T-cell (primary cell): ENCODE results near the gene NR5A1. TPM values are rescaled to one million over a fixed set of nuclear protein-coding genes. Genes with fewer than 3 reads are reported as not detected.

ENCODE experiments used
- ATAC-seq, 4 experiments: fragments of 200-7000 bp in 3 of 4; fragments of 150-1000 bp in 1 of 4; cut with Tn5 transposase; replicated peaks in 1 of 4; 1 replicate in 3 of 4; 2 replicates in 1 of 4; pipeline ENCODE4 v1.10.0; 2021; ENCODE audit warnings: moderate library complexity in 3 of 4, mild to moderate bottlenecking in 2 of 4, moderate number of reproducible peaks in 1 of 4
- CTCF ChIA-PET, 2 donors: fragments of 300-600 bp; sonication (Branson Sonifier 250); formaldehyde crosslinking; loops; one replicate each; lab custom pipeline; 2022; ENCODE audit warnings: antibody characterized with exemption in 2 of 2; lab: Charles Lee
- POLR2A ChIA-PET, 2 donors: fragments of 300-600 bp; sonication (Branson Sonifier 250); formaldehyde crosslinking; loops; one replicate each; lab custom pipeline; 2022; ENCODE audit warnings: antibody characterized with exemption in 2 of 2; lab: Charles Lee
- DNase-seq, 35 experiments: peaks; one replicate each; pipeline versions ENCODE4 v3.0.0 to v3.0.0-alpha.2; 2013 to 2023
- H3K27ac ChIP-seq: one replicate; pipeline ENCODE4 v1.5.1; 2013; ENCODE audit warnings: low read length
- H3K27me3 ChIP-seq, 2 experiments: replicated peaks in 1 of 2; 1 replicate in 1 of 2; 2 replicates in 1 of 2; pipeline versions ENCODE4 v1.6.1 to v1.7.0; 2013; ENCODE audit warnings: low read length in 1 of 2, mixed read lengths in 1 of 2; ENCODE audit not compliant: control insufficient read depth in 2 of 2, insufficient read depth in 2 of 2; ENCODE audit errors: extremely low read depth in 1 of 2
- H3K36me3 ChIP-seq, 2 donors: 1 replicate in 1 of 2; 2 replicates in 1 of 2; pipeline versions ENCODE4 v1.6.1 to v1.7.0; 2013; ENCODE audit warnings: low read length in 1 of 2; ENCODE audit not compliant: control insufficient read depth in 2 of 2, insufficient read depth in 1 of 2; ENCODE audit errors: extremely low read depth in 1 of 2
- H3K4me1 ChIP-seq, 2 experiments: 1 replicate in 1 of 2; 2 replicates in 1 of 2; pipeline versions ENCODE4 v1.6.1 to v1.7.0; 2013; ENCODE audit warnings: low read length in 2 of 2, mixed read lengths in 1 of 2; ENCODE audit not compliant: insufficient read depth in 2 of 2, control insufficient read depth in 1 of 2; ENCODE audit errors: extremely low read depth in 1 of 2
- H3K4me3 ChIP-seq, 2 donors: 1 replicate in 1 of 2; 2 replicates in 1 of 2; pipeline versions ENCODE4 v1.5.1 to v1.7.0; 2013; ENCODE audit warnings: mild to moderate bottlenecking in 2 of 2, low read length in 1 of 2, moderate library complexity in 1 of 2; ENCODE audit not compliant: control insufficient read depth in 1 of 2; ENCODE audit errors: extremely low read depth in 1 of 2
- H3K9me3 ChIP-seq: 2 replicates; pipeline ENCODE4 v1.7.0; 2013
- H3K27ac Mint-ChIP-seq, 2 donors: one replicate each; pipeline ENCODE4 v1.8.0; 2020 to 2021; ENCODE audit warnings: mild to moderate bottlenecking in 2 of 2, mixed read lengths in 2 of 2
- H3K27me3 Mint-ChIP-seq, 2 donors: one replicate each; pipeline ENCODE4 v1.8.0; 2021 to 2022; ENCODE audit warnings: mixed read lengths in 2 of 2
- H3K36me3 Mint-ChIP-seq: one replicate; pipeline ENCODE4 v1.8.0; 2021; ENCODE audit warnings: mixed read lengths
- H3K4me1 Mint-ChIP-seq, 3 donors: one replicate each; pipeline ENCODE4 v1.8.0; 2020 to 2022; ENCODE audit warnings: mixed read lengths in 3 of 3, mild to moderate bottlenecking in 1 of 3
- H3K4me3 Mint-ChIP-seq, 3 donors: one replicate each; pipeline ENCODE4 v1.8.0; 2020 to 2022; ENCODE audit warnings: mild to moderate bottlenecking in 3 of 3, mixed read lengths in 3 of 3, moderate library complexity in 3 of 3
- H3K9me3 Mint-ChIP-seq, 3 donors: one replicate each; pipeline ENCODE4 v1.8.0; 2020 to 2022; ENCODE audit warnings: mixed read lengths in 3 of 3
- WGBS: methylation state at CpG from one replicate; pipeline ENCODE4 v1.1.5; 2013; ENCODE audit warnings: missing lambda C conversion rate; ENCODE audit not compliant: insufficient coverage; 5-methylcytosine and 5-hydroxymethylcytosine counted together
- total RNA-seq, 35 experiments: library from RNA in 6 of 35; stranded (reverse) in 6 of 35; fragments of 120-200 nt in 1 of 35; gene quantifications; one replicate each; pipeline versions ENCODE4 v1.2.1 to v1.2.4 and lab custom pipeline; 2013 to 2026

The NR5A1 gene
- total RNA-seq, 5 donors from 2014 or later (not counting 1 experiment from before 2014, with no cell fraction given): 0.19 to 0.30 (median 0.29) TPM; not detected in 2

DNA sequence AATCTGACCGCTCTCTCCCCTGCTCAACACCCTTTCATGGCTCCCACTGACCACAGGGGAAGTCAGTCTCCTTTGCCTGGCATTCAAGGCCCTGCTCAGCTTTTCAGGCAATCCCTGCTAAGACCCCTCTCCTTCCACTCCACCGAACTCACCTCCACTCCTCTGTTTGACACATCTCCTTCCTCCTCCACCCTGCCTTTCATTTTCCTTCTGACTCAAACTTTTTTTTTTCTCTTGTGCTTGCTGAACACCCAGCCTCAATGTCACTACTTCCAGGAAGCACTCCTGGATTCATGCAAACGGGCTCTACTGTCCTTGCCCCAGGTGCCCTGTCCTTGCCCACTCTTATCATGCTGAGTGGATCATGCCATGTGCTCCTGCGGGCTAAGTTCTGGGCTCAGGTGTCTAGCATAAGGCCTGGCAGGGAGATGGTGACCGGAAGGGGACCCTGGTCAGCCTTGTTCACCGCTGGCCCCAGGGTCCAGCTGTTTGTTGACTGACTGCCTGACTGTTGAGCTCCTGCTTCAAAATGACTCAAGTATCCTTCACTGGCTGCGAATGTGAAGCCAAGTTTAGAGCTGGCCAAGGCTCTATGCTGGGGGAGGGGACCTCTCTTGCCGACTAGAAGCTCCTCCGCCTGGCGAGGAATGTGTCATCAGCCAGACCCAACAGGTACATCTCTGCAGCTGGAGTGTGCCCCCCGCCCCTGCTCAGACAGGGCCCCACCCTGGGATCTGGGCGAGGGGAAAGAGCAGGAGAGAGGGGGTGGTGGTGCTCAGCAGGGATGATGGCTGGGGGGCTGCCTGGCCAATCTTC is 6.2 kb downstream of the NR5A1 start:
- no peaks in the 10 kb centered on the region for H3K36me3 ChIP-seq
- no peak overlapping the region for H3K4me3 ChIP-seq
- Mint-ChIP-seq H3K36me3 (no peaks in the 10 kb centered on the region), H3K4me3 (no peak overlapping the region), H3K27ac (no peak overlapping the region), H3K27me3 (peaks cover 15 to 35% of the 10 kb centered on the region in 2 donors), H3K4me1 (peaks cover 14 to 28% (median 28%) of the 10 kb centered on the region in 3 donors), H3K9me3 (no peaks in the 10 kb centered on the region)
- H3K4me1 ChIP-seq: peaks cover 8 to 26% of the 10 kb centered on the region in 2 experiments
- DNase-seq: no peak
- ChIA-PET POLR2A (no interaction called here), CTCF (no interaction called here)
- no peaks in the 10 kb centered on the region for H3K9me3 ChIP-seq
- peaks cover 0 to 64% of the 10 kb centered on the region in 2 experiments for H3K27me3 ChIP-seq
- WGBS: 76% methylated on average over 11 of the region's 12 CpGs
- no peak for ATAC-seq
- no peak overlapping the region for H3K27ac ChIP-seq

DNA sequence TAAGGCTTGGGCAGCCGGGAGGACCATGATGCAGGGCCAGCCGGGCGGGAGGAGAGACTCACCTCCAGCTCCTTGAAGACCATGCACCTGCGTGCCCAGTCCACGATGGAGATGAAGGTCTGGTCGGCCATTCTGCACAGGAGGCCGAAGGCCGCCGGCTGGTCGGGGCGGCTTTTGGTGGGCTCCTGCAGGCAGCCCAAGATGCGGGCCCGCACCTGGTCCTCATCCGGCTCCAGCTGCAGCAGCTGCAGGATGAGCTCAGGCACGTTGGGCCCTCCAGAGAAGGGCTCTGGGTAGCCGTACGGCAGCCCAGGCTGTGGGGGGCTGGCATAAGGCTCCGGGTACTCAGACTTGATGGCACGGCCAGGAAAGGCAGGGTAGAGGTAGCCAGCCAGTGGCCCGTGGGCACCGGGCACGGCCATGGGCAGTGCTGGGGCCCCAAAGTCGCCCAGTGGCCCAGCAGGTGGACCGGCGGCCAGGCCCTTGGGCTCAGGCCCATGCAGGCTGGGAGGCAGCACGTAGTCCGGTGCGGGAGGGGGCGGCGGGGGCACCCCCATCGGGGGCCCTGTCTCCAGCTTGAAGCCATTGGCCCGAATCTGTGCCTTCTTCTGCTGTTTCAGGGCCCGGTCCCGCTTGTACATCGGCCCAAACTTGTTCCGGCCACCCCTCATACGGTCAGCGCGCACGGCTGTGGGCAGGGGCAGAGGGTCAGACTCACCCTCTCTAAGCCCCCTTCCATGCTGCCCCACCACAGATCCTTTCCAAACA is 7.0 kb downstream of the NR5A1 start:
- Mint-ChIP-seq H3K4me3 (no peak overlapping the region), H3K4me1 (peaks cover 22 to 36% (median 33%) of the 10 kb centered on the region in 3 donors), H3K9me3 (no peaks in the 10 kb centered on the region), H3K27ac (no peak overlapping the region), H3K36me3 (no peaks in the 10 kb centered on the region), H3K27me3 (peaks cover 12 to 31% of the 10 kb centered on the region in 2 donors)
- no peaks in the 10 kb centered on the region for H3K9me3 ChIP-seq
- DNase-seq (no peak), ATAC-seq (no peak)
- WGBS: 88% methylated on average over 40 of the region's 40 CpGs
- H3K27me3 ChIP-seq: peaks cover 0 to 56% of the 10 kb centered on the region in 2 experiments
- POLR2A ChIA-PET: no interaction called here
- CTCF ChIA-PET: no interaction called here
- H3K4me3 ChIP-seq: no peak overlapping the region
- peaks cover 10 to 34% of the 10 kb centered on the region in 2 experiments for H3K4me1 ChIP-seq
- H3K36me3 ChIP-seq: no peaks in the 10 kb centered on the region
- no peak overlapping the region for H3K27ac ChIP-seq

DNA sequence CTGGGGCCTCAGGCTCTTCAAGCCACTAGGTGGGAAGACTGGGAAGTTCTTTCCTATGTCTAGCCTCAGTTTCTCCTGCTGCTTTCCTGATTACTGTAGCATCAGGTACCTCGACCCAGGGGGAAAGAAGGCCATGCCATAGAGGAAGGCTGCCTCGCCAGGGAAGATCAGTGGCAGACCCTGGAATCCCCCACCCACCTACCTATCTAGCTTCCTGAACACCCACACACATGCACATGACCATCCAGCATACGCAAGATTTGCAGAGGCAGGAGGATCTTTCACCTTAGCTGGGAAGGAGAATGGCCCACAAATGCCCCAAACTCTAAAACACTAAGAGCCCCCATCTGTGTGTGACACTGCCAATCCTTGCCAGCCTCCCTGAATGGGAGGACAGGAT is 8.0 kb downstream of the NR5A1 start:
- Histone ChIP-seq H3K27me3 (peaks cover 0 to 54% of the 10 kb centered on the region in 2 experiments), H3K36me3 (no peaks in the 10 kb centered on the region), H3K27ac (no peak overlapping the region), H3K9me3 (no peaks in the 10 kb centered on the region), H3K4me1 (peaks cover 10 to 35% of the 10 kb centered on the region in 2 experiments), H3K4me3 (no peak overlapping the region)
- no peak for DNase-seq
- Mint-ChIP-seq H3K4me1 (peaks cover 22 to 41% (median 31%) of the 10 kb centered on the region in 3 donors), H3K27me3 (peaks cover 10 to 29% of the 10 kb centered on the region in 2 donors), H3K4me3 (no peak overlapping the region), H3K36me3 (no peaks in the 10 kb centered on the region), H3K9me3 (no peaks in the 10 kb centered on the region), H3K27ac (no peak overlapping the region)
- WGBS: 6% methylated on average over 3 of the region's 3 CpGs
- ChIA-PET POLR2A (no interaction called here), CTCF (interaction anchor here in 1 of 2 donors (0.6 kb wide), 1 partner anchor 1034 kb away, joined by 3 read pairs; no protein-coding TSS in a partner anchor)
- ATAC-seq: no peak

DNA sequence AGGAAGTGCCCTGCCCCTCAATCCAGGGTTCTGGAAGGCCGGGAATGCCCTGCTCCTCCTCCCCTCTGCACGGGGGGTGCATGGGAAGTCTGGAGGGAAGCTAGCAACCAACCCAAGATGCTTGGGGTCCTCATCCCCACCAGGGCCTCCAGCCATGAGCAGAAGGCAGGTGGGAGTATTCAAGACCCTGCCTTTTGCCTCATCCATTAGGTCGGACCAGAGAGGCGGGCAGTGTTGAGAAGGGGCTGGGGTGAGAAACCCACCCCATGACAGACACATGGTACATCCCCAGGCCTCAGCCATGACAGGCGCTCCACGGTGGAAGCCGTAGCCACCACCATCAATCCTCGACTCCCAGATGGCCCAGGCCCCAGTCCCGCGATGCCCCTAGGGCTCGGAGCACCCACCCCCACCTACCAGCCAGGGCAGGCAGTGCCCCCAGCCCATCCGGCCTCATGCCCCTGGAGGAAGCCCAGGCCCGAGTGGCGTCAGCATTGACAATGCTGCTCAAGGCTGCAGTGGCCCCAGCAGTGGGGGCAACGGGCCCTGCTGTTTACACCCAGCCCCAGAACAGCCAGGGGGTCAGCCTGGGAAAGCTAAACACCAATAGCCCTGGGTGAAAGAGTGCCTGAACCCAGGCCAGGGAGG is 8.6 kb downstream of the NR5A1 start:
- Mint-ChIP-seq H3K4me3 (no peak overlapping the region), H3K4me1 (peaks cover 17 to 36% (median 26%) of the 10 kb centered on the region in 3 donors), H3K36me3 (no peaks in the 10 kb centered on the region), H3K27me3 (peaks cover 5 to 25% of the 10 kb centered on the region in 2 donors), H3K9me3 (no peaks in the 10 kb centered on the region), H3K27ac (no peak overlapping the region)
- Histone ChIP-seq H3K27ac (no peak overlapping the region), H3K36me3 (no peaks in the 10 kb centered on the region), H3K27me3 (peaks cover 0 to 48% of the 10 kb centered on the region in 2 experiments), H3K9me3 (no peaks in the 10 kb centered on the region), H3K4me1 (peaks cover 10 to 30% of the 10 kb centered on the region in 2 experiments), H3K4me3 (no peak overlapping the region)
- ATAC-seq (no peak), DNase-seq (no peak)
- CTCF ChIA-PET: interaction anchor here in 1 of 2 donors (0.6 kb wide), 1 partner anchor 1034 kb away, joined by 3 read pairs; no protein-coding TSS in a partner anchor
- 74% methylated on average over 10 of the region's 15 CpGs for WGBS
- POLR2A ChIA-PET: no interaction called here

DNA sequence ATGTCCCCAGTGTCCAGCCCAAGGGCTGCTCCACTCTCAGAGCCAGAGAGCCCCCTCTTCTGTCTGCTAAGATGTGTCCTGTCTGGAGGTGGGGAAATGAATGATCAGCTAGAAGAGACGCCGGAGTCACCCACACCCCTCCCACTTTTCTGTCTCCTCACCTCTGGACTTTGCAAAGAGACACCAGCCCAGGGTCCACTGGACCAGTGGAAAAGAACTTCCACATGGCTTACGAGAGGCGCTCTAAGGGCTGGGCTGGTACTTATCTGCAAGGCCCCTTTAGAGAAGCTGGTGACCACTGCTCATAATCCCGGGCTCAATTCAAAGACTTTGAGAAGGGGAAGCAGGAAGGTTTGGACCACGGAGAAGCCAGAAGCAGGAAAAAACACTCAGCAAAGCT is 9.2 kb downstream of the NR5A1 start:
- H3K9me3 Mint-ChIP-seq: no peaks in the 10 kb centered on the region
- 84% methylated on average over 4 of the region's 6 CpGs for WGBS
- CTCF ChIA-PET: no interaction called here
- DNase-seq: no peak
- peaks cover 0 to 44% of the 10 kb centered on the region in 2 experiments for H3K27me3 ChIP-seq
- H3K36me3 Mint-ChIP-seq: no peaks in the 10 kb centered on the region
- H3K4me3 Mint-ChIP-seq: peak overlapping the region in 1 of 3 donors; percentile 37
- H3K27ac Mint-ChIP-seq: no peak overlapping the region
- H3K4me1 Mint-ChIP-seq: peaks cover 16 to 34% (median 26%) of the 10 kb centered on the region in 3 donors
- no peaks in the 10 kb centered on the region for H3K9me3 ChIP-seq
- no peak overlapping the region for H3K4me3 ChIP-seq
- H3K36me3 ChIP-seq: no peaks in the 10 kb centered on the region
- no peak for ATAC-seq
- no peak overlapping the region for H3K27ac ChIP-seq
- peaks cover 4 to 23% of the 10 kb centered on the region in 2 donors for H3K27me3 Mint-ChIP-seq
- POLR2A ChIA-PET: no interaction called here
- H3K4me1 ChIP-seq: peaks cover 10 to 29% of the 10 kb centered on the region in 2 experiments

DNA sequence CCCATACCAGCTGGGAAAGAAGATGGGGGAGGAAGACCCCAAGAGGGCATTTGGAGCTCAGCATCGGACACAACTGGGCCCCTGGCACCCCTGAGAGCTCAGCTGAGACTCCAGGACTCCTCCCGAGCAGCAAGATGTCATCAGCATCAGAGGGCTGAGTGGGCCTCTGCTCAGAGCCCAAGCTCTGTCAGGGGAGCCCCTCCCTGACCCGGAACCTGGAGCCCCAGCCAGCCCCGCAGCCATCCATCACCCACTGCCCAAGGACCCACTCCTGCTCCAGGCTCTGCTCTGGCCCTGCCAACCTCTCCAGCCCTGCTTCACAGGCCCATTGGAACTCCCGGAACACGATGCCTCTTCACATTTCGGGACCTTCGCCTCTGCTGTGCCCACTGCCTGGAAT is 9.8 kb downstream of the NR5A1 start:
- no peak for DNase-seq
- WGBS: 92% methylated on average over 8 of the region's 8 CpGs
- peak overlapping the region in 1 of 3 donors; percentile 37 for H3K4me3 Mint-ChIP-seq
- H3K27ac Mint-ChIP-seq: no peak overlapping the region
- CTCF ChIA-PET: no interaction called here
- Histone ChIP-seq H3K27me3 (peaks cover 0 to 42% of the 10 kb centered on the region in 2 experiments), H3K4me1 (peaks cover 10 to 29% of the 10 kb centered on the region in 2 experiments), H3K36me3 (no peaks in the 10 kb centered on the region), H3K27ac (no peak overlapping the region), H3K9me3 (no peaks in the 10 kb centered on the region), H3K4me3 (no peak overlapping the region)
- H3K27me3 Mint-ChIP-seq: peaks cover 4 to 23% of the 10 kb centered on the region in 2 donors
- H3K9me3 Mint-ChIP-seq: no peaks in the 10 kb centered on the region
- H3K36me3 Mint-ChIP-seq: no peaks in the 10 kb centered on the region
- H3K4me1 Mint-ChIP-seq: peaks cover 16 to 34% (median 26%) of the 10 kb centered on the region in 3 donors
- no peak for ATAC-seq
- POLR2A ChIA-PET: no interaction called here
